T-helper 2 cell treated with Interferon-gamma antibody and Interleukin-4, amounts not matched to agents 5 μg/mL and 100 μg/mL, for 36 hours (primary cell): Measurements from ENCODE around the gene PHLDB2.

ENCODE experiments used
- DNase-seq: peaks from one replicate; pipeline ENCODE4 v3.0.0; 2021; ENCODE audit warnings: low spot score
- H3K27ac Mint-ChIP-seq: one replicate; pipeline ENCODE4 v1.8.0; 2021; ENCODE audit warnings: mild to moderate bottlenecking, mixed read lengths
- H3K27me3 Mint-ChIP-seq: one replicate; pipeline ENCODE4 v1.8.0; 2021; ENCODE audit warnings: low read depth, mixed read lengths
- H3K36me3 Mint-ChIP-seq: one replicate; pipeline ENCODE4 v1.8.0; 2021; ENCODE audit warnings: low read depth, mixed read lengths
- H3K4me1 Mint-ChIP-seq: one replicate; pipeline ENCODE4 v1.8.0; 2021; ENCODE audit warnings: low read depth, mixed read lengths
- H3K4me3 Mint-ChIP-seq: one replicate; pipeline ENCODE4 v1.8.0; 2022; ENCODE audit warnings: mild to moderate bottlenecking, moderate library complexity, mixed read lengths
- H3K9me3 Mint-ChIP-seq: one replicate; pipeline ENCODE4 v1.8.0; 2021; ENCODE audit warnings: mixed read lengths

Gene PHLDB2

GRCh38 chr3:111976254-111976653, 117.2 kb downstream of the PHLDB2 start:
- H3K9me3 Mint-ChIP-seq, result no peaks in the 10 kb centered on the region
- H3K27me3 Mint-ChIP-seq, result peaks cover 19% of the 10 kb centered on the region
- no peak for DNase-seq
- no peak overlapping the region for H3K27ac Mint-ChIP-seq
- H3K4me1 Mint-ChIP-seq, result peaks cover 20% of the 10 kb centered on the region
- H3K4me3 Mint-ChIP-seq, result no peak overlapping the region
- H3K36me3 Mint-ChIP-seq, result peaks cover 2% of the 10 kb centered on the region

- DNase-seq, result peak; percentile 95
- Mint-ChIP-seq H3K4me3 (peak within 1 kb of the TSS; percentile 85), H3K36me3 (peaks cover 13% of the 10 kb centered on the region), H3K4me1 (peaks cover 34% of the 10 kb centered on the region), H3K9me3 (no peaks in the 10 kb centered on the region), H3K27me3 (peaks cover 14% of the 10 kb centered on the region), H3K27ac (peak within 1 kb of the TSS; percentile 82)
These were observed 119.7 kb downstream of the PHLDB2 start, which contains the start of gene ABHD10 for GRCh38 chr3:111978583-111979433. TSS of gene ABHD10 (plus strand) at chr3:111979026. CDS start at chr3:111979062, 36 bp downstream.

- Mint-ChIP-seq H3K27me3 (peaks cover 10% of the 10 kb centered on the region), H3K36me3 (peaks cover 18% of the 10 kb centered on the region), H3K4me1 (peaks cover 39% of the 10 kb centered on the region), H3K9me3 (no peaks in the 10 kb centered on the region), H3K27ac (peak overlapping the region; percentile 82), H3K4me3 (peak overlapping the region; percentile 85)
- no peak for DNase-seq
These were observed 120.5 kb downstream of the PHLDB2 start for GRCh38 chr3:111979434-111980038.

- Mint-ChIP-seq H3K4me1 (peaks cover 53% of the 10 kb centered on the region), H3K27ac (no peak overlapping the region)
- no peak for DNase-seq
These were observed 121.8 kb downstream of the PHLDB2 start for GRCh38 chr3:111980716-111981456.

GRCh38 chr3:111981457-111981763, 122.3 kb downstream of the PHLDB2 start:
- H3K9me3 Mint-ChIP-seq, result no peaks in the 10 kb centered on the region
- no peak for DNase-seq
- peaks cover 4% of the 10 kb centered on the region for H3K27me3 Mint-ChIP-seq
- peaks cover 54% of the 10 kb centered on the region for H3K4me1 Mint-ChIP-seq
- peak overlapping the region; percentile 33 for H3K4me3 Mint-ChIP-seq
- no peak overlapping the region for H3K27ac Mint-ChIP-seq
- peaks cover 34% of the 10 kb centered on the region for H3K36me3 Mint-ChIP-seq

More at GRCh38 chr3:111980716-111981456, 121.8 kb downstream of the PHLDB2 start:
- H3K36me3 Mint-ChIP-seq, result peaks cover 30% of the 10 kb centered on the region
- peak overlapping the region; percentile 85 for H3K4me3 Mint-ChIP-seq
- H3K9me3 Mint-ChIP-seq, result no peaks in the 10 kb centered on the region
- H3K27me3 Mint-ChIP-seq, result peaks cover 9% of the 10 kb centered on the region

GRCh38 chr3:111984636-111985298, 125.7 kb downstream of the PHLDB2 start:
- Mint-ChIP-seq H3K36me3 (peaks cover 56% of the 10 kb centered on the region), H3K4me1 (peaks cover 62% of the 10 kb centered on the region), H3K27me3 (no peaks in the 10 kb centered on the region), H3K27ac (peak overlapping the region; percentile 12), H3K9me3 (no peaks in the 10 kb centered on the region), H3K4me3 (no peak overlapping the region)
- DNase-seq, result no peak

- H3K4me3 Mint-ChIP-seq, result no peak overlapping the region
- no peaks in the 10 kb centered on the region for H3K9me3 Mint-ChIP-seq
- no peaks in the 10 kb centered on the region for H3K27me3 Mint-ChIP-seq
- H3K4me1 Mint-ChIP-seq, result peaks cover 46% of the 10 kb centered on the region
- H3K27ac Mint-ChIP-seq, result no peak overlapping the region
- peaks cover 58% of the 10 kb centered on the region for H3K36me3 Mint-ChIP-seq
- no peak for DNase-seq
These were observed 127.7 kb downstream of the PHLDB2 start for GRCh38 chr3:111986800-111987199.

GRCh38 chr3:111989061-111989678, 130.1 kb downstream of the PHLDB2 start:
- H3K4me3 Mint-ChIP-seq, result no peak overlapping the region
- peaks cover 34% of the 10 kb centered on the region for H3K4me1 Mint-ChIP-seq
- H3K36me3 Mint-ChIP-seq, result peaks cover 54% of the 10 kb centered on the region
- no peaks in the 10 kb centered on the region for H3K9me3 Mint-ChIP-seq
- DNase-seq, result no peak
- no peak overlapping the region for H3K27ac Mint-ChIP-seq
- H3K27me3 Mint-ChIP-seq, result no peaks in the 10 kb centered on the region

- Mint-ChIP-seq H3K4me1 (peaks cover 8% of the 10 kb centered on the region), H3K4me3 (no peak overlapping the region)
These were observed 134.0 kb downstream of the PHLDB2 start for GRCh38 chr3:111993038-111993437.

GRCh38 chr3:111998636-111999483, 139.8 kb downstream of the PHLDB2 start, which contains the start of gene TAGLN3:
TSS of gene TAGLN3 (plus strand) at chr3:111998922. CDS start at chr3:111999423, 501 bp downstream.
- H3K27me3 Mint-ChIP-seq, result no peaks in the 10 kb centered on the region
- H3K4me1 Mint-ChIP-seq, result peaks cover 27% of the 10 kb centered on the region
- peak within 1 kb of the TSS; percentile 67 for H3K4me3 Mint-ChIP-seq
- DNase-seq, result no peak
- H3K36me3 Mint-ChIP-seq, result peaks cover 1% of the 10 kb centered on the region
- H3K27ac Mint-ChIP-seq, result no peak within 1 kb of the TSS
- no peaks in the 10 kb centered on the region for H3K9me3 Mint-ChIP-seq

More at GRCh38 chr3:111993038-111993437, 134.0 kb downstream of the PHLDB2 start:
- DNase-seq, result no peak
- peaks cover 25% of the 10 kb centered on the region for H3K36me3 Mint-ChIP-seq
- no peak overlapping the region for H3K27ac Mint-ChIP-seq
- H3K9me3 Mint-ChIP-seq, result no peaks in the 10 kb centered on the region
- H3K27me3 Mint-ChIP-seq, result no peaks in the 10 kb centered on the region

GRCh38 chr3:111999484-112000324, 140.6 kb downstream of the PHLDB2 start:
- Mint-ChIP-seq H3K4me3 (peak overlapping the region; percentile 67), H3K4me1 (peaks cover 33% of the 10 kb centered on the region), H3K9me3 (no peaks in the 10 kb centered on the region), H3K27me3 (no peaks in the 10 kb centered on the region), H3K36me3 (peaks cover 1% of the 10 kb centered on the region), H3K27ac (no peak overlapping the region)
- no peak for DNase-seq

GRCh38 chr3:112000367-112000771, 141.3 kb downstream of the PHLDB2 start:
- Mint-ChIP-seq H3K4me3 (no peak overlapping the region), H3K27me3 (no peaks in the 10 kb centered on the region), H3K4me1 (peaks cover 37% of the 10 kb centered on the region), H3K9me3 (no peaks in the 10 kb centered on the region), H3K36me3 (no peaks in the 10 kb centered on the region), H3K27ac (no peak overlapping the region)
- DNase-seq, result no peak
